Left lung (tissue), 10 donors: Measurements from ENCODE around the gene PCYOX1L. TPM values are rescaled to one million over a fixed set of nuclear protein-coding genes. Genes with fewer than 3 reads are reported as not detected.

Experiments used
- ATAC-seq: fragments of 200-7000 bp; cut with Tn5 transposase; one replicate; pipeline ENCODE4 v1.9.1; 2020; ENCODE audit warnings: moderate library complexity
- DNase-seq, 4 donors: peaks; one replicate each; pipeline ENCODE4 v3.0.0-alpha.2; 2013 to 2020
- H3K27ac ChIP-seq, 2 donors: fragments of 200-600 bp; sonication (generic) in 1 of 2; one replicate each; pipeline versions ENCODE4 v1.5.0 to v1.8.0; 2020 to 2021
- H3K27me3 ChIP-seq, 2 donors: fragments of 200-600 bp; sonication (generic) in 1 of 2; one replicate each; pipeline versions ENCODE4 v1.5.0 to v1.8.0; 2020 to 2021
- H3K36me3 ChIP-seq, 2 donors: fragments of 200-600 bp; sonication (generic) in 1 of 2; one replicate each; pipeline versions ENCODE4 v1.5.0 to v1.8.0; 2020 to 2021
- H3K4me1 ChIP-seq, 2 donors: fragments of 200-600 bp; one replicate each; pipeline ENCODE4 v1.8.0; 2021
- H3K4me3 ChIP-seq, 2 donors: fragments of 200-600 bp; sonication (generic) in 1 of 2; one replicate each; pipeline versions ENCODE4 v1.5.0 to v1.8.0; 2020 to 2021; ENCODE audit warnings: mild to moderate bottlenecking in 1 of 2
- H3K9me3 ChIP-seq, 2 donors: fragments of 200-600 bp; sonication (generic) in 1 of 2; one replicate each; pipeline versions ENCODE4 v1.5.0 to v1.8.0; 2020 to 2021
- intact Hi-C, 2 donors: fragments of 100-400 bp; cut with DNase I; formaldehyde crosslinking; loops; one replicate each; pipeline versions ENCODE4 v1.11.2 to v1.14.2; 2022
- polyA plus RNA-seq, 6 donors: library from polyadenylated mRNA; unstranded; fragments of 120-200 nt; gene quantifications; one replicate each; pipeline ENCODE4 v1.2.1, GENCODE V29; 2013; ENCODE audit not compliant: insufficient read length in 6 of 6
- total RNA-seq, 2 donors: library from RNA; stranded (reverse); fragmentation: NEBNext Ultra II Directional; extraction: Animal tissue kit (Norgen Biotek cat#: 25700); gene quantifications; one replicate each; pipeline ENCODE4 v1.2.1, GENCODE V29; 2021
- TF ChIP-seq, protein P1 (sequence below), 2 donors: fragments of 200-600 bp; sonication (generic) in 1 of 2; IDR thresholded peaks; one replicate each; pipeline versions ENCODE4 v1.5.0 to v1.8.0; 2021; ENCODE audit warnings: antibody characterized with exemption in 2 of 2
- donor health status: DM: no; HTN: yes; CAD: no.
- donor health status: DM: no; HTN: no; CAD: no.

Gene PCYOX1L
- total and polyA plus RNA-seq, 8 donors, result 9.0 to 17.9 (median 15.8) TPM

DNA sequence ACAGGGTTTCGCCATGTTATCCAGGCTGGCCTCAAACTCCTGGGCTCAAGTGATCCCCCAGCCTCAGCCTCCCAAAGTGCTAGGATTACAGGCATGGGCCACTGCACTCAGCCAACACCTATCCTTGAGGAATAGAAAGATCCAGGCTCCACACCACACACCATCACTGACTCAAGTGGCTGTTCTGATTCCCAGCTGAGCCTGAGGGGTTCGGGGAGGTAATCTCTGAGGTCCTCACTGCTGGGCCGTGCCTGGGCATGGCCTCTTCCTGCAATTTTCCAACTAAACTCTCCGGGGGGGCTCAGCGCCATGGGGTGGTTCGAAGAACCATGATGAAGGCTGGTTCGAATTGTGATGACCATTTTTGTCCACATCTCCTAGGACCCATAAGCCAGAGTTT, 52.2 kb downstream of the PCYOX1L start:
- Histone ChIP-seq H3K9me3 (no peaks in the 10 kb centered on the region), H3K36me3 (no peaks in the 10 kb centered on the region), H3K4me1 (peaks cover 0 to 3% of the 10 kb centered on the region in 2 donors), H3K27ac (peak overlapping the region; percentile 18 to 79), H3K4me3 (peak overlapping the region; percentile 35 to 44), H3K27me3 (no peaks in the 10 kb centered on the region)
- TF ChIP-seq, protein P1, sequence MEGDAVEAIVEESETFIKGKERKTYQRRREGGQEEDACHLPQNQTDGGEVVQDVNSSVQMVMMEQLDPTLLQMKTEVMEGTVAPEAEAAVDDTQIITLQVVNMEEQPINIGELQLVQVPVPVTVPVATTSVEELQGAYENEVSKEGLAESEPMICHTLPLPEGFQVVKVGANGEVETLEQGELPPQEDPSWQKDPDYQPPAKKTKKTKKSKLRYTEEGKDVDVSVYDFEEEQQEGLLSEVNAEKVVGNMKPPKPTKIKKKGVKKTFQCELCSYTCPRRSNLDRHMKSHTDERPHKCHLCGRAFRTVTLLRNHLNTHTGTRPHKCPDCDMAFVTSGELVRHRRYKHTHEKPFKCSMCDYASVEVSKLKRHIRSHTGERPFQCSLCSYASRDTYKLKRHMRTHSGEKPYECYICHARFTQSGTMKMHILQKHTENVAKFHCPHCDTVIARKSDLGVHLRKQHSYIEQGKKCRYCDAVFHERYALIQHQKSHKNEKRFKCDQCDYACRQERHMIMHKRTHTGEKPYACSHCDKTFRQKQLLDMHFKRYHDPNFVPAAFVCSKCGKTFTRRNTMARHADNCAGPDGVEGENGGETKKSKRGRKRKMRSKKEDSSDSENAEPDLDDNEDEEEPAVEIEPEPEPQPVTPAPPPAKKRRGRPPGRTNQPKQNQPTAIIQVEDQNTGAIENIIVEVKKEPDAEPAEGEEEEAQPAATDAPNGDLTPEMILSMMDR (IDR thresholded peaks at IDR 0.05), result no peak
- no peak for DNase-seq
- intact Hi-C loops, result no loop called here
- no peak for ATAC-seq

DNA sequence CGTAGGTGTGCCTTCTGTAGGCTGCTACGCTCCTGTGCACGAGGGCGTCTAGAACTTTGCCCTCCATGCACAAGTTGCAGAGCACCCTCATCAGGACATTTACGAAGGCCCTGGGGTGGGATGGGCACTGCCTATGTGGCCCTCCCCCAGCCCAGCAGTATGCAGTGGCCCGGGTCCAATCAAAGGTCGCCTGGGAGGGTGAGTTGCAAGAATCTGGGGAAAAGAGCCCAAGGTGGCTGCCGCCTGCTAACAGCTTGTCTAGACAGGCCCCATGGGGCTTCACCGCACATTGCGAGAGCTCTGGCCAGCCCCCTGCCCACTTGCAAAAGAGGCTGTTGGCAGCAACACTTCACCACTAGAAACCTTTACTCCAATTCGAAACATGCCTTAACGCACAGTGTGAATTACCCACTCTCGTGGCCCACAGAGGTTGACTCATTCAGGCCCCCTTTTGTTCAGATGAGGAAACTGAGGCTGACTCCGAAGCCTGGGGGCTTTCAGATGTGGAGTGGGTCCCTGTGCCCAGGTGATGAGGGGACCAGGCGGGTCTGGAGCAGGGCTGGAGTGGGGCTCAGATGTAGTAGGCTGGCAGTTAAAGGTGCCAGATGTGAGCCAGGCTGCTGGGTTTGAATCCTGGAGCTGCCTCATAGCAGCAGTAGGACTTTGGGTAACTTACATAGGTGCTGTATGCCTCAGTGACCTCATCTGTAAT, 53.0 kb downstream of the PCYOX1L start:
- Histone ChIP-seq H3K36me3 (no peaks in the 10 kb centered on the region), H3K27me3 (no peaks in the 10 kb centered on the region), H3K9me3 (no peaks in the 10 kb centered on the region), H3K27ac (peak overlapping the region in 1 of 2 donors; percentile 2), H3K4me3 (peak overlapping the region in 1 of 2 donors; percentile 44), H3K4me1 (peaks cover 0 to 3% of the 10 kb centered on the region in 2 donors)
- intact Hi-C loops, result no loop called here
- DNase-seq (no peak), ATAC-seq (no peak)
- TF ChIP-seq, protein P1 (IDR thresholded peaks at IDR 0.05), result no peak

GRCh38 chr5:149411738-149412519, 54.1 kb downstream of the PCYOX1L start:
- no peaks in the 10 kb centered on the region for H3K9me3 ChIP-seq
- H3K4me3 ChIP-seq, result peak overlapping the region in 1 of 2 donors; percentile 44
- no peak for ATAC-seq
- no peaks in the 10 kb centered on the region for H3K27me3 ChIP-seq
- DNase-seq, result no peak
- H3K4me1 ChIP-seq, result peaks cover 5% of the 10 kb centered on the region in 2 donors
- TF ChIP-seq, protein P1 (IDR thresholded peaks at IDR 0.05), result no peak
- no peaks in the 10 kb centered on the region for H3K36me3 ChIP-seq
- H3K27ac ChIP-seq, result peak overlapping the region; percentile 26 to 41
- intact Hi-C loops, result no loop called here

GRCh38 chr5:149412783-149413476, 55.1 kb downstream of the PCYOX1L start:
- Histone ChIP-seq H3K9me3 (no peaks in the 10 kb centered on the region), H3K27me3 (no peaks in the 10 kb centered on the region), H3K36me3 (no peaks in the 10 kb centered on the region), H3K4me3 (no peak overlapping the region), H3K4me1 (peaks cover 15% of the 10 kb centered on the region in 2 donors), H3K27ac (peak overlapping the region in 1 of 2 donors; percentile 41)
- intact Hi-C loops, result no loop called here
- TF ChIP-seq, protein P1 (IDR thresholded peaks at IDR 0.05), result no peak
- peak in 1 of 4 donors; percentile 20 for DNase-seq
- ATAC-seq, result no peak
